ENCODE data around the gene LHPP.

DNA sequence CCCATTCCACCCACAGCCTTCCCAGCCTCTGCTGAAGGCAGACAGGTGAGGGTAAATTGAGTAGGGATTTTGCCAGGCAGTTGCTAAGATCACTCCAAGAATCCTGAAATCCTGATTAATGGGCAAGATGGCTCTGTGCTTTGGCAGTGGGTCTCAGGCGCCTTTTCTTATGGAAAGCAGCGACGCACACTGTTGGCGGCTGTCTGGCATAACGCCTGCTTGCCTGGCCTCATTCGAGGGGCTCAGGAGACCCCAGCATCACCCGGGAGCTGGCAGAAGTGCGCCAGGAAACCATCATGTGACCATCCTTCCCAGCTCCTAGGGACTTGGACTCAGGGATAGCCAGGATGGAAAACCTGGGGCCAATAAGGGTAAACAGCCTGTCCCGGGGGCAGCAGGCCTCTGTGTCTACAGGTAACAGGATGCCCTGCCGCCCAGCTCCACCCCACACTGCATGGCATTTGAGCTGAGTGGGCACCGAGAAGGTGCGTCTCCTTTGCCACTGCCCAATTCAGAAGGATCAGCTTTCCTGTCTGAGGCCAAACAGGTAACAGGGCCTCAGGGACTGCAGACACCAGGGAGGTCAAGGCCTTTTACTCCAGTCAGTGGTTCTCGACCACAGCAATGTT lies 184.0 kb downstream of the LHPP start:
- TF ChIP-seq, protein P1, sequence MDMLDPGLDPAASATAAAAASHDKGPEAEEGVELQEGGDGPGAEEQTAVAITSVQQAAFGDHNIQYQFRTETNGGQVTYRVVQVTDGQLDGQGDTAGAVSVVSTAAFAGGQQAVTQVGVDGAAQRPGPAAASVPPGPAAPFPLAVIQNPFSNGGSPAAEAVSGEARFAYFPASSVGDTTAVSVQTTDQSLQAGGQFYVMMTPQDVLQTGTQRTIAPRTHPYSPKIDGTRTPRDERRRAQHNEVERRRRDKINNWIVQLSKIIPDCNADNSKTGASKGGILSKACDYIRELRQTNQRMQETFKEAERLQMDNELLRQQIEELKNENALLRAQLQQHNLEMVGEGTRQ (IDR thresholded peaks at IDR 0.05) = no peak
- TF ChIP-seq RNF2 (IDR thresholded peaks at IDR 0.05; ENCODE audit: borderline replicate concordance, low read depth) (no peak), HOXB5 (CRISPR knock-in tag; IDR thresholded peaks at IDR 0.05) (no peak), ELK1 (IDR thresholded peaks at IDR 0.05; ENCODE audit: low read depth, low read length) (no peak), CTCF (IDR thresholded peaks at IDR 0.05) (no peak), REST (IDR thresholded peaks at IDR 0.05) (no peak), POLR2A (IDR thresholded peaks at IDR 0.05; ENCODE audit: low read length) (no peak), CHD2 (IDR thresholded peaks at IDR 0.05; ENCODE audit: low read length, partially characterized antibody) (no peak), EP300 (IDR thresholded peaks at IDR 0.05) (no peak)
